GM18499 (cell line): ENCODE results near the gene CHAF1B.
"Not testable (repeated sequence)": the region's sequence is repeated elsewhere in the genome, so short reads cannot be mapped to it uniquely, and the experiment has no call there.

Experiments
- ATAC-seq: cut with Tn5 transposase; IDR thresholded peaks from one replicate; pipeline ENCODE4 v1.9.1; 2021; ENCODE audit warnings: moderate number of reproducible peaks; ENCODE audit not compliant: insufficient read depth, unreplicated experiment

Gene CHAF1B

DNA sequence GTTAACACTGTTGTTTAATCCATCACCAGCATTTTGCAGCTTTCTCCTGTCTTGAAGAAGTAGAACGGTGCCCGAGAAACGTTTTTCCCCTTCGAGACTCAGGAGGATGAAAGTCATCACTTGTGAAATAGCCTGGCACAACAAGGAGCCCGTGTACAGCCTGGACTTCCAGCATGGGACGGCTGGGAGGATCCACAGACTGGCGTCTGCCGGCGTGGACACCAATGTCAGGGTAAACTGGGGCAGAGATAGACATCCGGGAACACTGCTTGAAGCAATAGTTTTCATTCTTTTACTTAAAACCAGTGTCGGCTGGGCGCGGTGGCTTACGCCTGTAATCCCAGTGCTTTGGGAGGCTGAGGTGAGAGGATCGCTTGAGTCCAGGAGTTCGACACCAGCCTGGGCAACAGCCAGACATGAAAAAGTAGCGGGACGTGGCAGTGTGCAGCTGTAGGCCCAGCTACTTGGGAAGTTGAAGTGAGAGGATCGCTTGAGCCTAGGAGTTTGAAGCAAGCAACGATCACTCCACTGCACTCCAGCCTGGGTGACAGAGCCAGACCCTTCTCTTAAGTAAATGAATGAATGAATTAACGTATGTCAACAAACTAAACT, 945 bp downstream of the CHAF1B start:
- no peak for ATAC-seq

- ATAC-seq = no peak
These were observed 2.9 kb downstream of the CHAF1B start for GRCh38 chr21:36388096-36388495.

DNA sequence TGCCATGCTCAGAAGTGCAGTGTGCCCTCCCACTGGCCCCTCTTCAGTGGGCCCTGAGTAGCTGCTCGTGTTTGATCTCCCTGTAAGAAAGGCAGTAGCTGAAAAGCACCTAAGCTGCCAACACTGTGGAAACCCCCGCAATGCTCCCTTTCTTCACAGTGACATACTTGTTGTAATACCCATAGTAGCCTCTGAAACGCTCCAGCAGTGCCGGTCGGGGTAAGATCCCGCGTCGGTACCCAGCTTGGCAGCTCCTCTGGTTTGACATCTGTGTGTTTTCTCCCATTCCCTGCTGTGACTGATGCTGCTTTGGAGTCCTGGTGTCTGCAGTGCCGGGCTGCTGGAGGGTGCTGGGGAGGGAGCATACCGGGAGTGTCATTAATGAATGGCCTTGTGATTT, 3.6 kb downstream of the CHAF1B start:
- no peak for ATAC-seq

GRCh38 chr21:36391649-36392048, 6.5 kb downstream of the CHAF1B start:
- ATAC-seq = not testable (repeated sequence)

- no peak for ATAC-seq
These were observed 10.3 kb downstream of the CHAF1B start for GRCh38 chr21:36395353-36396111.

DNA sequence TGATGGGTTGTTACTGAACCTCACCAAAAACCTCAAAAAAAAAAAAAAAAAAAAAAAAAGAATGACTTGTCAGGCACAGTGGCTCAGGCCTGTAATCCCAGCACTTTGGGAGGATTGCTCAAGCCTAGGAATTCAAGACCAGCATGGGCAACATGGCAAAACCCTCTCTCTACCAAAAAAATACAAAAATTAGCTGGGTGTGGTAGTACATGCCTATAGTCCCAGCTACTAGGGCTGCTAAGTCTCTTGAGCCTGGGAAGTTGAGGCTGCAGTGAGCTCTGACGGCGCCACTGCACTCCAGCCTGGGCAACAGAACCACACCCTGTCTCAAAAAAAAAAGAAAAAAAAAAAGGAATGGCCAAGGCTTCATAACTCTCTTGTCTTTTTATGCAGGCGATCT, 11.1 kb downstream of the CHAF1B start:
- no peak for ATAC-seq

DNA sequence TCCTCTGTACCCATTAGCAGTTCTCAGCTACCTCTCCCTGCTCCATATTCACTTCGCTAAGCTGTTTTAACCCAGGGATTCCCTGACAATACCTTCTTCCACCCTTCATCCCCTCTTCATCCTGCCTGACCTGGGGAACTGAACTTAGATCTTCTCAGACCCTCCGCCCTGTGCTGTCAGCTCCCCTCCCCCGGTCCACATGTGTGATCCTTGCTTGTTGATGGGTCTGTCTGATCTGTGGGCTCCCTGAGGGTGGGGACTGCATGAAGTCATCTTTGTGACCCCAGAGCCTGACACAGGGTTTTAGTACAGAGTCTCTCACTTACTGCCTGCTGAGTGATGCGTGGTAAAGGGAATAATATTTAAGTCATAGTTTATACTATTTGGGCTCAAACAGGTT, 11.8 kb downstream of the CHAF1B start:
- no peak for ATAC-seq

DNA sequence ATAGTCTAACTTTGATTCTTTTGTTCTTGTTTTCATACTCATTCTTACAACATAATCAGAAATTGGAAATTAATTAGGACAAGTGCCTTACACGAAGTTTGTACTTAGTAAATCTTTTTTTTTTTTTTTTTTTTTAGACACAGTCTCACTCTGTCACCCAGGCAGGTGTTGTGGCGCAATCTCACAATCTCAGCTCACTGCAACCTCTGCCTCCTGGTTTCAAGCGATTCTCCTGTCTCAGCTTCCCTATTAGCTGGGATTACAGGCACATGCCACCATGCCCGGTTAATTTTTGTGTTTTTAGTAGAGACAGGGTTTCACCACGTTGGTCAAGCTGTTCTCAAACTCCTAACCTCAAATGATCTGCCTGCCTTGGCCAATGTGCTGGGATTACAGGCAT, 12.4 kb downstream of the CHAF1B start:
- no peak for ATAC-seq

GRCh38 chr21:36399736-36400135, 14.5 kb downstream of the CHAF1B start:
- ATAC-seq = not testable (repeated sequence)

DNA sequence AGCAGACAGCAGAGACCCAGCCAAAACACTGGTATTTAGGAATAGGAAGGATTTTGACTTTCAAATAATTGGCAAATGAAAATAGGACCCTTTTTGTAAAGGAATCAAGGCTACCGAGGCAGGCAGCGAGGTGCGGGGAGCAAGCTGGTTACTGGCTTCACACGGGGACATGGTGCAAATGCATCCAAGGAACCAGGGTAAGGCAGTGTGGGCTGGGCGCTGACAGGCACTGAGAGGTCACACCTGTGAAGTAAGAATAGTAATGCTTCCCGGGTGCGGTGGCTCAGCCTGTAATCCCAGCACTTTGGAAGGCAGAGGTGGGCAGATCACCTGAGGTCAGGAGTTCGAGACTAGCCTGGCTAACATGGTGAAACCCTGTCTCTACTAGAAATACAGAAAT, 15.5 kb downstream of the CHAF1B start:
- no peak for ATAC-seq

GRCh38 chr21:36402339-36402738, 17.1 kb downstream of the CHAF1B start:
- ATAC-seq = no peak

GRCh38 chr21:36403713-36404112, 18.5 kb downstream of the CHAF1B start:
- ATAC-seq = no peak

- ATAC-seq = no peak
These were observed 23.4 kb downstream of the CHAF1B start for GRCh38 chr21:36408568-36408967.

DNA sequence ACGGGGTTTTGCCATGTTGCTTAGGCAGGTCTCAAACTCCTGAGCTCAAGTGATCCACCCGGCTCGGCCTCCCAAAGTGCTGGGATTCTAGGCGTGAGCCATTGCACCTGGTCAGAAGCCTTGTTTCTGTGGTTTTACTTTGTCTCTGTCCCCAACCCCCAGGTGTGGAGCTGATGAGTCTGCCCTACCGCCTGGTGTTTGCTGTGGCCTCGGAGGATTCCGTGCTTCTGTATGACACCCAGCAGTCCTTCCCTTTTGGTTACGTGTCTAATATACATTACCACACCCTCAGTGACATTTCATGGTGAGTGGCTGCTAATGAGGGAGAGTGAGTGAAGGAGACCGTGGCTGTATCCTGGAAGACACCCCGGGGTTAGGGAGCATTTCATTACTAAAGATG, 26.1 kb downstream of the CHAF1B start:
- ATAC-seq = no peak

DNA sequence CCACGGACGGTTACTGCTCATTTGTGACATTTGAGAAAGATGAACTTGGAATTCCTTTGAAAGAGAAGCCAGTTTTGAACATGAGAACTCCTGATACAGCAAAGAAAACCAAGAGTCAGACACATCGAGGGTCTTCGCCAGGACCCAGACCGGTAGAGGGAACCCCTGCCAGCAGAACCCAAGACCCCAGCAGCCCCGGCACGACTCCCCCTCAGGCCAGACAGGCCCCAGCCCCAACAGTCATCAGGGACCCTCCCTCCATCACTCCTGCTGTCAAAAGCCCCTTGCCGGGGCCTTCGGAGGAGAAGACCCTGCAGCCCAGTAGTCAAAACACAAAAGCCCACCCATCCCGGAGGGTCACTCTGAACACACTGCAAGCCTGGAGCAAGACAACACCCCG, 27.7 kb downstream of the CHAF1B start:
- no peak for ATAC-seq

DNA sequence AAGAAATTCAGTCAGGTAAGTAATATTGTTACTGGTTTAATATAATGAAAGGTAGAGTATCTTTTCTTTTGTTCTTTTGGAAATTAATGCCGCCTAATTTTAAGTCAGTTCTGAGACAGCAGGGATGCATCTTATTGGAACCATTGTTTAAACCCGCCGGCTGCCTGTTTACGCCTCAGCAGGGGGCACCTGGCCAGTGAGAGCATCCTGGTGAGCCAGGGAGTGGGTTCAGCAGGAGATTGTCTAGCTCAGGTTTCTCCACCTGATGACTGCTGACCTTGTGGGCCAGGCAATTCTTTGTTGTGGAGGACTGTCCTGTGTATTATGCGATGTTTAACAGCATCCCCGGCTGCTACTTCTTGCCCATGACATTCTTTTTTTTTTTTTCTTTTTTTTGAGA, 30.2 kb downstream of the CHAF1B start:
- no peak for ATAC-seq

DNA sequence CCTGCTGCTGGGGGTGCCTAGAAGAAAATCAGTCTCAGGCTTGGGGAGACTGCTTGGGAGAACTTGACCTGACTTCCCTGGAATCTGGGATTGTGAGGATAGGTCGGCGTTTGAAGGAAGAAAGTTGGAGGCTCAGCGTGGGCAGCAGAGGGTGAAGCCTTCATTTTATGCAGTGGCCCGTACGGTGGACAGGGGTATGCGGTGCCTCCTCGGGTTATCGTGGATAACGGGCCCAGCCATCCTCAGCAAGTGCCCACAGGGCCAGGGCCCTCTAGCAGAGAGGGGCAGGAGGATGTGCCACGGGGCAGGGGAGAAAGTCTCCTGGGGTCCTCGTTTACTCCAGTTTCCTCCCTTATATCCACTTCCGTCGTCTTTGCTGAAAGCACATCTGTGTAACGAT, 34.0 kb downstream of the CHAF1B start:
- ATAC-seq = no peak

DNA sequence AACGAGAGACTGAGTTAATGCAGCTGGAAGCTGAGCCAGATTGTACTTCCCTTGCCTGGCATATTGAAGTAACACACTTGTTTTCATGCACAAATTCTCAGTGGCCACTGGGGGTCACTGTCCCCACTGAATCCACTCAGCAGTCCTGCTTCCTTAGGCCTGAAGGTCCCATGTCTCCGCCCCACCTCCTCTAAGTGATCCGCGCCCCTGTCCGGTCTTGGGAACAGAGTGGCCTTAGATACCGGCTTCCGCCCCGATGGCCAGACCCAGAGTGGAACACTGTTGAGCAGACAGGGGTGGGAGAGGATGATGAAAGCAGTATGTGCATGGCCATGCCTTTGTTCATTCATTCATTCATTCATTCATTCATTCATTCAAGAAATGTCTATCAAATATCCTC, 34.8 kb downstream of the CHAF1B start:
- no peak for ATAC-seq

GRCh38 chr21:36420571-36421339, 35.6 kb downstream of the CHAF1B start:
- ATAC-seq = no peak

- ATAC-seq = no peak
These were observed 37.3 kb downstream of the CHAF1B start for GRCh38 chr21:36422279-36423098.
